H9 (cell line): ENCODE data around the gene PLA2G4D. TPM values are rescaled to one million over a fixed set of nuclear protein-coding genes. Genes with fewer than 3 reads are reported as not detected.

Experiments used
- DNase-seq: peaks from one replicate; pipeline ENCODE4 v3.0.0-alpha.2; 2017
- H2AFZ ChIP-seq: one replicate; pipeline ENCODE4 v1.6.1; 2013; ENCODE audit warnings: mild to moderate bottlenecking, low read length, control low read depth, moderate library complexity
- H2AK5ac ChIP-seq: 2 replicates; pipeline ENCODE4 v1.6.1; 2013; ENCODE audit warnings: low read length, control low read depth, mixed read lengths; ENCODE audit not compliant: insufficient read length
- H2BK120ac ChIP-seq: one replicate; pipeline ENCODE4 v1.6.1; 2013; ENCODE audit warnings: low read depth, mild to moderate bottlenecking, low read length, control low read depth, inconsistent platforms; ENCODE audit not compliant: poor library complexity, severe bottlenecking
- H2BK12ac ChIP-seq: 2 replicates; pipeline ENCODE4 v1.6.1; 2013; ENCODE audit warnings: low read length, control low read depth, mixed read lengths, low read depth; ENCODE audit not compliant: insufficient read length
- H2BK15ac ChIP-seq: 2 replicates; pipeline ENCODE4 v1.6.1; 2013; ENCODE audit warnings: low read depth, low read length, control low read depth
- H2BK20ac ChIP-seq: one replicate; pipeline ENCODE4 v1.6.1; 2013; ENCODE audit warnings: low read depth, mild to moderate bottlenecking, low read length, control low read depth, inconsistent platforms; ENCODE audit not compliant: poor library complexity, severe bottlenecking
- H2BK5ac ChIP-seq: 2 replicates; pipeline ENCODE4 v1.6.1; 2013; ENCODE audit warnings: low read length, control low read depth, mixed read lengths; ENCODE audit not compliant: insufficient read length
- H3K14ac ChIP-seq: 2 replicates; pipeline ENCODE4 v1.6.1; 2013; ENCODE audit warnings: low read length, control low read depth; ENCODE audit not compliant: insufficient read depth
- H3K18ac ChIP-seq: 2 replicates; pipeline ENCODE4 v1.6.1; 2013; ENCODE audit warnings: low read depth, mild to moderate bottlenecking, mixed read lengths, low read length, control low read depth; ENCODE audit not compliant: insufficient read length
- H3K23ac ChIP-seq: 2 replicates; pipeline ENCODE4 v1.6.1; 2013; ENCODE audit warnings: low read length, control low read depth, mixed read lengths, low read depth; ENCODE audit not compliant: insufficient read length
- H3K23me2 ChIP-seq: 2 replicates; pipeline ENCODE4 v1.6.1; 2013; ENCODE audit warnings: low read depth, mild to moderate bottlenecking, mixed read lengths, low read length, control low read depth; ENCODE audit not compliant: insufficient read length, poor library complexity, severe bottlenecking
- H3K27ac ChIP-seq: 2 replicates; pipeline ENCODE4 v1.5.1; 2013; ENCODE audit warnings: low read length, control low read depth, mixed read lengths, low read depth; ENCODE audit not compliant: insufficient read length
- H3K27me3 ChIP-seq: 2 replicates; pipeline ENCODE4 v1.6.1; 2013; ENCODE audit warnings: low read length, control low read depth, inconsistent platforms; ENCODE audit not compliant: insufficient read depth
- H3K4ac ChIP-seq: 2 replicates; pipeline ENCODE4 v1.6.1; 2013; ENCODE audit warnings: low read depth, mild to moderate bottlenecking, control low read depth, inconsistent platforms, low read length, moderate library complexity
- H3K4me1 ChIP-seq: 2 replicates; pipeline ENCODE4 v1.6.1; 2013; ENCODE audit warnings: low read length, control low read depth, inconsistent platforms; ENCODE audit not compliant: insufficient read depth
- H3K4me2 ChIP-seq: 2 replicates; pipeline ENCODE4 v1.6.1; 2013; ENCODE audit warnings: low read length, control low read depth, mixed read lengths; ENCODE audit not compliant: insufficient read length, insufficient read depth
- H3K56ac ChIP-seq: 2 replicates; pipeline ENCODE4 v1.6.1; 2013; ENCODE audit warnings: low read depth, mild to moderate bottlenecking, mixed read lengths, low read length, control low read depth; ENCODE audit not compliant: insufficient read length
- H3K79me1 ChIP-seq: 2 replicates; pipeline ENCODE4 v1.6.1; 2013; ENCODE audit warnings: low read depth, mild to moderate bottlenecking, moderate library complexity, low read length, control low read depth, inconsistent platforms; ENCODE audit not compliant: insufficient read depth, poor library complexity, severe bottlenecking
- H3K79me2 ChIP-seq: 2 replicates; pipeline ENCODE4 v1.6.1; 2013; ENCODE audit warnings: low read length, control low read depth, inconsistent platforms; ENCODE audit not compliant: insufficient read depth
- H3K9ac ChIP-seq: 2 replicates; pipeline ENCODE4 v1.6.1; 2013; ENCODE audit warnings: low read length, control low read depth, mixed read lengths; ENCODE audit not compliant: insufficient read length; ENCODE audit errors: extremely low read depth
- H3K9me3 ChIP-seq: one replicate; pipeline ENCODE4 v1.6.1; 2013; ENCODE audit warnings: low read depth, low read length, inconsistent platforms; ENCODE audit not compliant: control insufficient read depth
- H3T11ph ChIP-seq: one replicate; pipeline ENCODE4 v1.6.1; 2013; ENCODE audit warnings: mild to moderate bottlenecking, low read length, control low read depth, inconsistent platforms
- H4K20me1 ChIP-seq: one replicate; pipeline ENCODE4 v1.6.1; 2013; ENCODE audit not compliant: control insufficient read depth, insufficient read length, insufficient read depth
- H4K5ac ChIP-seq: 2 replicates; pipeline ENCODE4 v1.6.1; 2013; ENCODE audit warnings: low read depth, mild to moderate bottlenecking, mixed read lengths, low read length, control low read depth; ENCODE audit not compliant: insufficient read length
- H4K8ac ChIP-seq: replicated peaks from 2 replicates; pipeline ENCODE4 v1.6.1; 2013; ENCODE audit warnings: low read length, control low read depth, mixed read lengths, low read depth; ENCODE audit not compliant: insufficient read length
- H4K91ac ChIP-seq: 2 replicates; pipeline ENCODE4 v1.6.1; 2013; ENCODE audit warnings: low read depth, mild to moderate bottlenecking, moderate library complexity, mixed read lengths, low read length, control low read depth; ENCODE audit not compliant: insufficient read length
- H3K27ac Mint-ChIP-seq, 3 experiments: 2 replicates in 2 of 3; 3 replicates in 1 of 3; pipeline ENCODE4 v1.8.0; 2020 to 2021; ENCODE audit warnings: mixed read lengths in 3 of 3, mild to moderate bottlenecking in 1 of 3, moderate library complexity in 1 of 3
- H3K27me3 Mint-ChIP-seq: 2 replicates; pipeline ENCODE4 v1.8.0; 2021; ENCODE audit warnings: low read depth, mild to moderate bottlenecking, moderate library complexity, mixed read lengths
- H3K36me3 Mint-ChIP-seq, 3 experiments: 2 replicates in 2 of 3; 3 replicates in 1 of 3; pipeline ENCODE4 v1.8.0; 2020 to 2021; ENCODE audit warnings: low read depth in 3 of 3, mixed read lengths in 3 of 3; ENCODE audit not compliant: insufficient read depth in 1 of 3
- H3K4me1 Mint-ChIP-seq, 2 experiments: 2 replicates each; pipeline ENCODE4 v1.8.0; 2020; ENCODE audit warnings: mixed read lengths in 2 of 2
- H3K4me3 Mint-ChIP-seq, 2 experiments: 2 replicates in 1 of 2; 3 replicates in 1 of 2; pipeline ENCODE4 v1.8.0; 2020 to 2021; ENCODE audit warnings: mild to moderate bottlenecking in 2 of 2, mixed read lengths in 2 of 2, moderate library complexity in 1 of 2
- H3K9me3 Mint-ChIP-seq, 2 experiments: 2 replicates in 1 of 2; 3 replicates in 1 of 2; pipeline ENCODE4 v1.8.0; 2020; ENCODE audit warnings: mild to moderate bottlenecking in 2 of 2, mixed read lengths in 2 of 2, moderate library complexity in 1 of 2
- WGBS: extraction: QIAGEN DNeasy Blood & Tissue Kit; methylation state at CpG from one replicate; pipeline ENCODE4 v1.1.7; 2013; ENCODE audit warnings: missing lambda C conversion rate, low lambda C conversion rate, mixed read lengths; ENCODE audit not compliant: insufficient read length; ENCODE audit errors: extremely low coverage; 5-methylcytosine and 5-hydroxymethylcytosine counted together
- total RNA-seq: library from RNA; stranded (reverse); gene quantifications from 2 replicates; pipeline ENCODE4 v1.2.1, GENCODE V29; 2021
- TF ChIP-seq, protein P1 (sequence below): fragments of 200-600 bp; sonication (generic); conservative IDR thresholded peaks from 3 replicates; pipeline ENCODE4 v1.8.0; 2021; ENCODE audit warnings: antibody characterized with exemption, mild to moderate bottlenecking

PLA2G4D gene
- total RNA-seq, 1 experiment from 2014 or later: 0.33 TPM

DNA sequence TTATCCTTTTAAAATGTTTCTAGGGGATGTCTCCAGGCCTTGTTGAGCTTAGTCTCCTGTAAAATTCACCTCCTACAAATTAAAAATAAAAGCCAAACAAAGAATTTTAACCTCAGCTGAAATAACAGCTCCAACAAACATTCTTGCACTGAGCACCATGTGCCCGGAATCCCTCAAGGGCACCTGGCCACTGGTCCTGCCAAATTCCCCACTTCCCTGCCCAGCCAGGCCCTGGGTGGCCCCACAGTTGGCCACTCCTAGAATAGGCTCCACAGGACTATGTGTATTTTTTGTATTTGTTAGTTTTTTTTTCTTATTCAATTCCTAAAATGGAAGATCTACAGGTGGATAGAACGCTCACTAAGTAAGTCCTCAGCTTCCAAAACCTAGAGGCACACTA, 40.4 kb downstream of the PLA2G4D start:
- H3K79me2 ChIP-seq: no peaks in the 10 kb centered on the region
- no CpG with 5 or more reads among the region's 2 CpGs for WGBS
- H3K4me2 ChIP-seq: no peak overlapping the region
- TF ChIP-seq, protein P1, sequence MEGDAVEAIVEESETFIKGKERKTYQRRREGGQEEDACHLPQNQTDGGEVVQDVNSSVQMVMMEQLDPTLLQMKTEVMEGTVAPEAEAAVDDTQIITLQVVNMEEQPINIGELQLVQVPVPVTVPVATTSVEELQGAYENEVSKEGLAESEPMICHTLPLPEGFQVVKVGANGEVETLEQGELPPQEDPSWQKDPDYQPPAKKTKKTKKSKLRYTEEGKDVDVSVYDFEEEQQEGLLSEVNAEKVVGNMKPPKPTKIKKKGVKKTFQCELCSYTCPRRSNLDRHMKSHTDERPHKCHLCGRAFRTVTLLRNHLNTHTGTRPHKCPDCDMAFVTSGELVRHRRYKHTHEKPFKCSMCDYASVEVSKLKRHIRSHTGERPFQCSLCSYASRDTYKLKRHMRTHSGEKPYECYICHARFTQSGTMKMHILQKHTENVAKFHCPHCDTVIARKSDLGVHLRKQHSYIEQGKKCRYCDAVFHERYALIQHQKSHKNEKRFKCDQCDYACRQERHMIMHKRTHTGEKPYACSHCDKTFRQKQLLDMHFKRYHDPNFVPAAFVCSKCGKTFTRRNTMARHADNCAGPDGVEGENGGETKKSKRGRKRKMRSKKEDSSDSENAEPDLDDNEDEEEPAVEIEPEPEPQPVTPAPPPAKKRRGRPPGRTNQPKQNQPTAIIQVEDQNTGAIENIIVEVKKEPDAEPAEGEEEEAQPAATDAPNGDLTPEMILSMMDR: no peak
- no peaks in the 10 kb centered on the region; a peak in 2 of 5 replicates for H3K9me3 Mint-ChIP-seq
- no peak overlapping the region for H3K23ac ChIP-seq
- H2BK120ac ChIP-seq: no peak overlapping the region
- H4K20me1 ChIP-seq: no peaks in the 10 kb centered on the region
- no peaks in the 10 kb centered on the region for H3K4me1 ChIP-seq
- no peak overlapping the region for H4K8ac ChIP-seq
- no peak overlapping the region for H3K4ac ChIP-seq
- no peaks in the 10 kb centered on the region for H3K79me1 ChIP-seq
- peaks cover 8 to 16% of the 10 kb centered on the region in 2 experiments for H3K4me1 Mint-ChIP-seq
- no peak overlapping the region for H2AK5ac ChIP-seq
- H3K27ac ChIP-seq: no peak overlapping the region
- H3K23me2 ChIP-seq: peaks cover 3% of the 10 kb centered on the region
- no peaks in the 10 kb centered on the region for H3K9me3 ChIP-seq
- H3K27me3 ChIP-seq: no peaks in the 10 kb centered on the region
- H3K4me3 Mint-ChIP-seq: no peak overlapping the region
- H2BK20ac ChIP-seq: no peak overlapping the region
- no peak overlapping the region for H3T11ph ChIP-seq
- H3K27me3 Mint-ChIP-seq: peaks cover 19% of the 10 kb centered on the region
- H2BK12ac ChIP-seq: no peak overlapping the region
- no peak overlapping the region for H3K9ac ChIP-seq
- H2BK5ac ChIP-seq: no peak overlapping the region
- no peak overlapping the region for H3K18ac ChIP-seq
- no peak overlapping the region for H2AFZ ChIP-seq
- no peak overlapping the region for H3K27ac Mint-ChIP-seq
- H3K14ac ChIP-seq: no peak overlapping the region
- H4K91ac ChIP-seq: no peak overlapping the region
- H4K5ac ChIP-seq: no peak overlapping the region
- no peak for DNase-seq
- no peak overlapping the region for H3K56ac ChIP-seq
- H3K36me3 Mint-ChIP-seq: no peaks in the 10 kb centered on the region
- H2BK15ac ChIP-seq: no peak overlapping the region
